Ovary (tissue), 9 donors: ENCODE results near the gene EXOG. TPM values are rescaled to one million over a fixed set of nuclear protein-coding genes. Genes with fewer than 3 reads are reported as not detected.

ENCODE experiments used
- DNase-seq, 5 donors: peaks; one replicate each; pipeline ENCODE4 v3.0.0-alpha.2; 2019 to 2020
- H3K27ac ChIP-seq, 2 donors: fragments of 200-600 bp; one replicate each; pipeline versions ENCODE4 v1.5.1 to v1.8.0; 2019 to 2022
- H3K27me3 ChIP-seq: fragments of 200-600 bp; one replicate; pipeline ENCODE4 v1.8.0; 2022
- H3K36me3 ChIP-seq: fragments of 200-600 bp; sonication (generic); one replicate; pipeline ENCODE4 v1.5.1; 2019
- H3K4me1 ChIP-seq: one replicate; pipeline ENCODE4 v1.8.1; 2013; ENCODE audit warnings: mild to moderate bottlenecking, moderate library complexity; ENCODE audit not compliant: insufficient read depth
- H3K4me3 ChIP-seq: fragments of 200-600 bp; sonication (generic); one replicate; pipeline ENCODE4 v1.5.1; 2017
- H3K9me3 ChIP-seq, 2 donors: fragments of 200-600 bp in 1 of 2; sonication (generic) in 1 of 2; one replicate each; pipeline versions ENCODE4 v1.5.1 to v1.8.1; 2013 to 2019; ENCODE audit warnings: mild to moderate bottlenecking in 1 of 2, moderate library complexity in 1 of 2
- EP300 ChIP-seq: sonication (generic); formaldehyde crosslinking; IDR thresholded peaks from one replicate; pipeline ENCODE4 v1.6.1; 2017; ENCODE audit warnings: antibody characterized with exemption
- POLR2A ChIP-seq: fragments of 450-650 bp; IDR thresholded peaks from one replicate; pipeline ENCODE4 v1.6.1; 2017; ENCODE audit warnings: antibody characterized with exemption, mild to moderate bottlenecking, moderate library complexity
- WGBS, 3 donors: extraction: QIAGEN DNeasy Blood & Tissue Kit in 1 of 3; methylation state at CpG; one replicate each; pipeline versions ENCODE4 v1.1.5 to v1.1.7; 2013 to 2017; 5-methylcytosine and 5-hydroxymethylcytosine counted together
- intact Hi-C, 4 donors: fragments of 100-400 bp; cut with DNase I; formaldehyde crosslinking; loops; one replicate each; pipeline versions ENCODE4 v1.11.0 to v1.15.1; 2022 to 2023
- polyA plus RNA-seq, 2 donors: library from polyadenylated mRNA; stranded (reverse); fragments of 200-250 nt in 1 of 2; fragments of 350-450 nt in 1 of 2; fragmentation: Illumina TruSeq in 1 of 2; extraction: RNeasy Lipid Tissue Mini Kit (QIAGEN cat#74804) in 1 of 2; gene quantifications; one replicate each; pipeline ENCODE4 v1.2.3, GENCODE V29; 2013 to 2014
- total RNA-seq, 7 donors: library from RNA; depleted of rRNA in 2 of 7; stranded (reverse); fragments of >200 nt in 2 of 7; fragmentation: NEBNext Ultra II Directional in 3 of 7; extraction: Animal tissue kit (Norgen Biotek cat#: 25700) in 3 of 7; gene quantifications; one replicate each; pipeline versions ENCODE4 v1.1.0 to v1.2.4, GENCODE V29; 2016 to 2023
- TF ChIP-seq, protein P1 (sequence below), 3 donors: fragments of 450-650 bp in 2 of 3; fragments of 200-600 bp in 1 of 3; IDR thresholded peaks; one replicate each; pipeline versions ENCODE4 v1.5.1 to v1.8.0; 2016 to 2022; ENCODE audit warnings: antibody characterized with exemption in 3 of 3, mild to moderate bottlenecking in 1 of 3
- donor health status: DM: no; HTN: no; CAD: no; lungs with moderate emphysema.
- donor health status: DM: no; HTN: no; CAD: no.
- donor health status: Bipolar disorder and iron deficiency.
- donor health status: DM: yes; HTN: yes; CAD: no.
- donor health status: DM: no; HTN: no; CAD: no.
- donor health status: DM: yes; HTN: yes; CAD: no.

Gene EXOG
- total and polyA plus RNA-seq, 9 donors, result 5.4 to 14.8 (median 9.0) TPM

DNA sequence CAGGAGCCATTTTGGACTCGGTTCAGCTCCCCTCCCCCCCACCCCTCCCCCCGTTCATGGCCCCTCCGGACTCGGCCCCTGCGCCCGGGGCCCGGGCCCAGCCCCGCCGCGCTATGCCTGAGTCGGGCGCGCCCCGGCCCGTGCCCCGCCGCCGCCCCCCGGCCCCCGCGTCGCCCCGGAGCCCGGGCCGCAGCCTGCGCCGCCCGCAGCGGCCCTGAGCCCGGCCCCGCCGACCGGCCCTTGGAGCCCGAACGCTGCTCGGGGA, 42.3 kb upstream of the EXOG start:
- WGBS, 3 donors, result 0 to 1% methylated on average over 10 to 36 of the region's 36 CpGs; no CpG with 5 or more reads in 1 of the 3 donors
- Histone ChIP-seq H3K4me1 (peaks cover 28% of the 10 kb centered on the region), H3K27ac (peak overlapping the region; percentile 84 to 85), H3K4me3 (peak overlapping the region; percentile 68), H3K36me3 (no peaks in the 10 kb centered on the region), H3K9me3 (no peaks in the 10 kb centered on the region), H3K27me3 (no peaks in the 10 kb centered on the region)
- intact Hi-C loops, result no loop called here
- TF ChIP-seq POLR2A (no peak), EP300 (no peak)
- TF ChIP-seq, protein P1, sequence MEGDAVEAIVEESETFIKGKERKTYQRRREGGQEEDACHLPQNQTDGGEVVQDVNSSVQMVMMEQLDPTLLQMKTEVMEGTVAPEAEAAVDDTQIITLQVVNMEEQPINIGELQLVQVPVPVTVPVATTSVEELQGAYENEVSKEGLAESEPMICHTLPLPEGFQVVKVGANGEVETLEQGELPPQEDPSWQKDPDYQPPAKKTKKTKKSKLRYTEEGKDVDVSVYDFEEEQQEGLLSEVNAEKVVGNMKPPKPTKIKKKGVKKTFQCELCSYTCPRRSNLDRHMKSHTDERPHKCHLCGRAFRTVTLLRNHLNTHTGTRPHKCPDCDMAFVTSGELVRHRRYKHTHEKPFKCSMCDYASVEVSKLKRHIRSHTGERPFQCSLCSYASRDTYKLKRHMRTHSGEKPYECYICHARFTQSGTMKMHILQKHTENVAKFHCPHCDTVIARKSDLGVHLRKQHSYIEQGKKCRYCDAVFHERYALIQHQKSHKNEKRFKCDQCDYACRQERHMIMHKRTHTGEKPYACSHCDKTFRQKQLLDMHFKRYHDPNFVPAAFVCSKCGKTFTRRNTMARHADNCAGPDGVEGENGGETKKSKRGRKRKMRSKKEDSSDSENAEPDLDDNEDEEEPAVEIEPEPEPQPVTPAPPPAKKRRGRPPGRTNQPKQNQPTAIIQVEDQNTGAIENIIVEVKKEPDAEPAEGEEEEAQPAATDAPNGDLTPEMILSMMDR (IDR thresholded peaks at IDR 0.05), result no peak
- DNase-seq, result no peak

DNA sequence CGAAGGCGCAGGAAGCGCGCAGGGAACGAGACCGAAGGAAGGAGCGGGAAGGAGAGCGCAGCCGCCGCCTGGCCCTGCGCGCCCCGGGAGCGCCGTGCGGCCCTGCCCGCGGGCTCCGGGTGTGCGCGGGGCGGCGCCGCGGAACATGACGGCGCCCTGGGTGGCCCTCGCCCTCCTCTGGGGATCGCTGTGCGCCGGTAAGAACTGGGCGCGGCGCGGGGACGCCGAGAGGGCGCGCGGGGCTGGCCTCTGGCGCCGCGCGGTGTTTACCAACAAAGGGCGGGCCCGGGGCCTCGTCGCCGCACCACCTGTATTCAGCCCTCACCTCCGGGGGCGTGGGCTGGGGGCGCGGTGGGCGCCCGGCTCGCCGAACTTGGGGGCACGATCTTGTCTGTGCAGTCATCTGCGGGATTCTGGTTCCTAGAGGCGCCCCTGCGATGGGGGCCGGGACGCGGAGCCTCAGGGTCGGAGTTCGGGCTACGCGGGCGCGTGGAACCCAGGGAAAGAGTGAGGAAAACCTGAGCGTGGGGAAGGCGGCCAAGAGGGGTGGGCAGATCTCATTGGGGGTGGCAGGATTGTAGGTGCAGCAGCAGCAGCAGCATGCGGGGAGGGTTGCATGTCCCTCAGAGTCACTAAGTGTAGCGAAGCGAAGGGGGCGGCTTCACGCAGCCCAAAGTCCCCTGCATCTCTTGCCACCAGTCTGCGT, 41.8 kb upstream of the EXOG start:
- peak overlapping the region; percentile 84 to 85 for H3K27ac ChIP-seq
- DNase-seq, result peak; percentile 43 to 71 (median 63)
- TF ChIP-seq, protein P1 (IDR thresholded peaks at IDR 0.05), result no peak
- TF ChIP-seq EP300, result no peak
- H3K27me3 ChIP-seq, result no peaks in the 10 kb centered on the region
- H3K4me3 ChIP-seq, result peak overlapping the region; percentile 68
- 1% methylated on average over 65 to 78 of the region's 78 CpGs for WGBS, 3 donors
- no peaks in the 10 kb centered on the region for H3K9me3 ChIP-seq
- no peaks in the 10 kb centered on the region for H3K36me3 ChIP-seq
- H3K4me1 ChIP-seq, result peaks cover 32% of the 10 kb centered on the region
- intact Hi-C loops, result no loop called here

DNA sequence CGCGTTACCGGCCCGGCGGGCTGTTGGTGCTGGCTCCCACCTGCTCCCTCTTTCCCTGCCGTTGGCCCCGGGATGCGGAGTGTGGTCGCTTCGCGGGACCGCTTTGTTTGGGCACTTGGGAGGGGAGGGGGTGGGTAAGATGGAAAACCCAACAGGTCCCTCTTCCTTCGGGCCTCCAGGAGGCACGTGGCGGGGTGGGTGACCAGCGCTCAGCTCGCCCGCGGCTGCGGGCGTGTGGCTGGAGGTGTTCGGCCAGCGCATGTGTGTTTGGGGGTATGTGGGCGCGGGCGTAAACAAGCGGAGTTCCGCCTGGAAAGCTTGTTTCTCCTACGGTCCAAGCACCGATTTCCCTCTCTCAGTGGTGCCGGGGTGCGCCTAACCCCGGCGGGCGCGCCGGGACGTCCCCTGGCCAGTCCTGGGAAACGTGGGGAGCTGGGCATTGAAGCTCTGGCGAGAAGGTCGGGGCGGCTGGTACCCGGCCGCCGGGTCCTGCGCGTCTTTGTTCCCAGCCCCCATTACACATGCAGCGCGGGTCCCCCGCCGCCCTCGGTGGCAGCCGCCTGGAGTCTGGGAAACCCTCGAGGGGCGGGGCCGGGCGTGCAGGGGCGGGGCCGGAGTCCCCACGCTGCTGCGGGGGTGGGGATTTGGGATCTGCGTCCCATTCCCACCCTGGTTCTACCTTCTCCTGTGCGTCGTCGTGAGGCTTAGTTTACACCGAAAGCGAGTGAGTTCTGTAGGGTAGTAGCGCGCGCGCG, 41.1 kb upstream of the EXOG start:
- no peaks in the 10 kb centered on the region for H3K27me3 ChIP-seq
- peak overlapping the region; percentile 84 to 85 for H3K27ac ChIP-seq
- no peaks in the 10 kb centered on the region for H3K36me3 ChIP-seq
- no peaks in the 10 kb centered on the region for H3K9me3 ChIP-seq
- intact Hi-C loops, result no loop called here
- TF ChIP-seq EP300, result no peak
- TF ChIP-seq POLR2A, result peak; percentile 32
- peak overlapping the region; percentile 68 for H3K4me3 ChIP-seq
- WGBS, 3 donors, result 0 to 1% (median 1%) methylated on average over 59 to 72 of the region's 72 CpGs
- peaks cover 35% of the 10 kb centered on the region for H3K4me1 ChIP-seq
- DNase-seq, result peak; percentile 83 to 89 (median 88)

DNA sequence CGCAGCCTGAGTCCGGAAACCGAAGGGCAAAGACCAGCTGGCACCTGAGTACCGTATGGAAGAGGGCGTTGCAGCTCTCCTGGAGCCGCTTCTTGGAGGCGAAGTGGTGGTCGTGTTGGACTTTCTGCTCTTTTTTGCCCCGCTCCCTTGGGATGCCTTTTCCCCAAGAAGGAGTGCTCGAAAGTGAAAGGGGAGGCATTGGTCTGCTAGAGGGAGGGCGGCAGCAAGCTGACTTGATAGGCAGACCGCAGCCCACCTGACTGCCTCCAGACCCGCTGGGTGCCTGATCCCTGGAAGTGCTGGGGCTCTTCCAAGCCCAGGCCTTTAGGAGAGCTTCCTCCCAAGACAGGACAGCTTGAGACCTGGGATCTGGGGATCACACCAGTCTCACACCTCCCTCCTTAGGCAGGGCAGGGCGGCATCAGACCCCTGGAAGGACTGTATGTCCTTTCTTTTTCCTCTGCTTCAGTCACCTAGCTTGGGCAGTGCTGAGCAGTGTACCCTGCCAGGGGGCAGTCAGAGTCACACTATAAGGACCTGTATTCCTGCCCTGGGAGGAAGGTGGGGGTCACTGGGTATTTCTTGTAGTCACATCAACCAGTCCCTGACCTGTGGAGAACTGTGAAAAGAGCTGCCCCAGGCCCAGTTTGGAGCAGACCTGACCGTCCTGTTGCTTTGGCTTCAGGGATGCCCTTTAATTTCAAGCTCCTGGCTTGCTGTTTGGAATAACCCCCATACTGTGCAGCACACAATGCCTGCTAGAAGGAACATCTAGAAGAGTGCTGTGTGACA, 40.3 kb upstream of the EXOG start:
- intact Hi-C loops, result no loop called here
- TF ChIP-seq, protein P1 (IDR thresholded peaks at IDR 0.05), result no peak
- TF ChIP-seq POLR2A (no peak), EP300 (no peak)
- H3K27ac ChIP-seq, result peak overlapping the region; percentile 84 to 85

More for the DNA sequence above, 40.3 kb upstream of the EXOG start:
- 7 to 9% (median 8%) methylated on average over 13 to 15 of the region's 15 CpGs for WGBS, 3 donors
- Histone ChIP-seq H3K4me1 (peaks cover 37% of the 10 kb centered on the region), H3K36me3 (no peaks in the 10 kb centered on the region), H3K9me3 (no peaks in the 10 kb centered on the region), H3K27me3 (no peaks in the 10 kb centered on the region), H3K4me3 (peak overlapping the region; percentile 68)
- DNase-seq, result peak in 4 of 5 donors; percentile 56 to 69 (median 64)
